ENCODE results near the gene NUDT15.
"Not testable (repeated sequence)": the region's sequence is repeated elsewhere in the genome, so short reads cannot be mapped to it uniquely, and the experiment has no call there.

Gene NUDT15

DNA sequence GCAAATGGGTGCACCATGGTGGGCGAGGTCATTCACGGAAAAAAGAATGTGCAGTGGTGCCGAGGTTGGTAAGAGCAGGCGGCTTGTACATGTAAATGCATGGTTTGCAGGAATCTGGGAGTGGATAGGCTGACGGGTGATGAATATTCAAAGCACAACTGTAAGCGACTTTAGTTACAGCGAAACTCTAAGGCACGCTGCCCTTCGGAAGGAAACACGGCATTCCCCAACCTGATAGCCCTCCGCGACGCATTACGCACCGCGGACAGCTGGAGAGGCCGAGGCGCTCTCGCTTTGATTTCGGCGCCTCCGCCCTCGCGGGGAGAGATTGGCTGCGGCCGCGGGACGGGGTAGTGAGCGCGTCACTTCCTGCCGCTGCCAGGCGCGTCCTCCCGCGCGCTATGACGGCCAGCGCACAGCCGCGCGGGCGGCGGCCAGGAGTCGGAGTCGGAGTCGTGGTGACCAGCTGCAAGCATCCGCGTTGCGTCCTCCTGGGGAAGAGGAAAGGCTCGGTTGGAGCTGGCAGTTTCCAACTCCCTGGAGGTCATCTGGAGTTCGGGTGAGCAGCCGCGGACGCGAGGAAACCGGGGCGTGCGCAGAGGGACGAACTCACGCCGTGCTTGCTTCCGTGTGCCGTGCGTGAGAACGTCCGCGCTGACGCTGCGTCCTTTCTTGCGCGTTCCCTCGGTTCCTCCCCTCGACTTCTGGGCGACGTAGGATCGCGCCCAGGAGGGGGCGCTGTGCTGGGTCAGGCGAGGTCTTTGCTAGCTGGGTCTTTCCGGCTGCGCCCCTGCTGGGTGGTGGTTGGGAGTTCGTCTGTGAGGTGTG is at the start of gene NUDT15:
NUDT15 (plus strand) TSS at position 381 of the 828 bp plus-strand sequence; CDS start at position 402, 21 bp downstream.
- FAIRE-seq, result peak; percentile 50

DNA sequence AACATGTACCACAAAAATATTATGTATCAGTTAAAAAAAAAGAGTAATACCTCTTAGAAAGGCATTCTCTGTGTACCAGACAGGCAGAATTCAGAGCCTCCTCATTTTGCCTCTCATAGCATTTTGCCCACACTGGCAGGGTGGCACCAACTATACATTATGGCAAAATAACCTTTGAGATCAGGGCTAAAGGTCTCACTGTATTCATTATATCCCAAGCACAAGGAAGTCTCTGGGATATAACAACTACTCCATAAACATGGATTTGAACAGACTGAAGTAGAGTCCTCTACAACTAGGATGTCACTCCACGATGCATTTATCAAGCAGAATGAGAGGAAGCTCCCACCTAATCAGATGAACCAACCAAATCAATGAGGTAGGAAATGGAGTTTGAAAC is 47.1 kb upstream of the NUDT15 start:
- FAIRE-seq, result no peak

DNA sequence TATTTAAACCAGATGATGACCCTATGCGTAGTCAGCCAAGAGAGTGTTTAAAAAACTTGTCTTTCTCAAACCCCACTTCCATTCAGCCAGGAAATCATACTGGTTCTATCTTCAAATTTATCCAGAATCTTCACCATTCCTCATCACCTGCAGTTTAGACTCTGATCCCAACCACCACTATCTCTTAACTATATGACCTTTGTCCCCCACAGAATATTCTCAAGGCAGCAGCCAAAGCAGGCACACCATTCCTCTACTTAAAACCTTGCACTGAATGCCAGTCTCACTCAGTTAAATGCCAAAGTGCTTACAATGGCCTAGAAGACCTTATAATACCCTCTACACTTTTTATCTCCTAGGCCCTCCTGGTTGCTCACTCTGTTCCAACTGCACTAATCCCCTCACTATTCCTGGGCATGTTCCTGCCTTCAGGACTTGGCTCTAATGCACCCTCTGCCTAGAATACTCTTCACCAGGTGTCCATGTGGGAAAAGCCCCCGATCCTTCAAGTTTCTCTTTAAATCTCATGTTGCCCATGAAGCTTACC is 46.5 kb upstream of the NUDT15 start:
- FAIRE-seq, result no peak

DNA sequence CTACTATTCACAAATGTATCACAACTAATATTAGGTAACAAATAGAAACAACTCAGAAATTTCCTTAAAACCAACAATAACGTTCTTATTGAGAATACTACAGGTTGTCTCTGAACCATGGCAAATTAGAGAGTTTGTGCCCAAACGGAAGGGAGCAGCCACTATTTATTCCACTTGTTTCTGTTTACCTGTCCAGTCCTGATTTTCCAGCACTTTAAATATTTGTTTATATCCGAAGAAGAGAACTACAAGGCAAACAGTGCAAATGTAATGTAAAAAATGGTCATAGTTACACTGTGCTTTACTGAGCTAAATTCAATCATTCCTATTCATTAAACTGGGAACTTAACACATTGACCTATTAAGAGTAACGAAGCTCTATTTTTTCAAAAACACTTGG is 45.7 kb upstream of the NUDT15 start:
- FAIRE-seq, result no peak

DNA sequence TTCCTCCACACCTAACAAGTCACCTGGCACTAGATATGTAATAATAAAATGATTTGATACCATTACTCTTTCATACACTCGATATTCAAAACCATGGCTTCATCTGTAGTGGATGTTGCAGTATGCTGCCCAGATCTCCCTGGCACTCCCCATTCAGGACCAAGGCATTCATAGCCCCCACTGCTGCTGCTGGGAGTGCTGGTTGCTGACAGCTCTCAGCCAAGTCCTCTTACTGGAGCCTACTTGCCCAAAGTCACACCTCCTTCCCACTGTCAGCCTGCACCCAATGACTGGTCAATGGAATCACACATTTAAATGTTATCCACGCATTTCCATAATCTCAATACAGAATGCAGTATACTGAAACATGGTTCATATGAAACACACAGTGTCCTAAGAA is 40.1 kb upstream of the NUDT15 start:
- FAIRE-seq, result no peak

DNA sequence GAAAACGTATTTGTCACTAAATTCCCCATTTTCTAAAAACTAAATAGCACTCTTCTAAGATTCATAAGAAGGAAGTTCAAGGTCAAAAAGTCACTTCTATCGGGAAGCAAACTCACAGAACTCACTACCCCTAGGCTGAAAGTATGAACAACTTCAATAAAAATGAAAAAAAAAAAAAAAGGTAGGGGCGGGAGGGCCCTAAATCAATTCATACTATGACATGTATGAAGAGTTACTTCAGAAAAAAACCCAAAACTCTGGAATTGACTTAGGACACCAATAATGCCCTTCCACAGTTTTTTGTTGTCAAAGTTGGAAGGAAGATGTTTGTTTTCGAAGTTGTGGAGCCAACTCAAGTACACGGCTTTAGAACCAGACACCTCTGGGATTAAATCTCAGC is 37.6 kb upstream of the NUDT15 start:
- FAIRE-seq, result no peak

DNA sequence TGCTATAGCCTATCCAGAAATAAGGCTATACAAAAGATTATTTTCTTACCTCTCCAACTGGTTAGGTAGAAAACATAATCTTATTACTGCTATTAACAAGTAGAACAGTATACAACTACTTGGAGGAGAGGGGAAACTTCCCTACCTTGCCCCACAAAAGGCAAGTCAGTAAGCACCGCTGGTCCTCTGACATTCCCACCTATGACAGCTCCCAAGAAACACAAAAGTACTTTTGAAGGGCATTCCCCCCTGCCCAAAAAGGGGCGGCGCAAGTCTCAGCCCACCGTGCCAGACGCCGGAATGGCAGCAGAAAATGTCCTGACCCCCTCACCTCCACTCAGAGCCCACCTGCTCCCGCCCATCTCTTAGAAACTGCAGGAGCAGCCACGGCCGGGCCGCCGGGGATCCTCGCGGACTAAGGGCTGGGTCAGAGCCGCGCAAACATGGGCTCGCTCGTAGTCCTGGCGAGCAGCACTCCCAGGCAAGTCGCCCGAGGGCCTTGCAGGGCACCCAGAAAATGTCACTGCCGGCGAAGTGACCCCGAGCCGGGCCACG is 36.9 kb upstream of the NUDT15 start:
- FAIRE-seq, result no peak

DNA sequence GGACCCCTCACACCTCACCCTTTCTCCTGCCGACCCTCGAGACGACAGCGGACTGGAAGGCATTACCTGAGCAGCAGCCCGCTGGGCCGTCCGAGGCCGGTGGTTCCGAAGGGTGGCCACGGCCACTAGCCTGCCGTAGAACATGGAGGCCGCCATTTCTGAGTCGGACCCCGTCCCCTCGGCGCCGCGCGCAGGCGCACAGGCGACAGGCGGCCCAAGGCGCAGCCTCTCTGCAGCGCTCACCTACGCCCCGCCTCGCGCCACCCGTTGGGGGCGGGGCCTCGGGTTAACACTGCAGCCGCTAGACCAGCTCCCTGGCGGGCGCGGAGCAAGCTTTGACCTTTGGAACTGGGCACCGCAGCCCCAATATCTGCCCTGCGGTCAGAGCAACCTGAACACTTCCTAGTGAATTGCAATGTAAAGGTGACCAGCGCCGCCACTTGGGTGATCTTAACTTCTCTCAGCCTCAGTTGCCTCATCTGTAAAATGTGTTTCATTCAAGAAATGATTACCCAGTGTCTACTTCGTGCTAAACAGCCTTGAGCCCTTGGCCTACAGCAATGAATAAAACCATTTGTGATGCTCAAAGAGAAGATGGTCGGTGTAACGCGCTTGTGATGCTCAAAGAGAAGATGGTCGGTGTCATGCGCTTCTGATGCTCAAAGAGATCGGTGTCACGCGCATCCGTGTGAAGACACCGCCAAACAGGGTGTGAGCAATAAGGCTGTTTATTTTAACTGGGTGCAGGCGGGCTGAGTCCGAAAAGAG is 36.2 kb upstream of the NUDT15 start, which contains the start of gene SUCLA2:
SUCLA2 (minus strand) TSS at position 160 of the 768 bp plus-strand sequence; CDS start at position 156, 4 bp downstream.
- no peak for FAIRE-seq

DNA sequence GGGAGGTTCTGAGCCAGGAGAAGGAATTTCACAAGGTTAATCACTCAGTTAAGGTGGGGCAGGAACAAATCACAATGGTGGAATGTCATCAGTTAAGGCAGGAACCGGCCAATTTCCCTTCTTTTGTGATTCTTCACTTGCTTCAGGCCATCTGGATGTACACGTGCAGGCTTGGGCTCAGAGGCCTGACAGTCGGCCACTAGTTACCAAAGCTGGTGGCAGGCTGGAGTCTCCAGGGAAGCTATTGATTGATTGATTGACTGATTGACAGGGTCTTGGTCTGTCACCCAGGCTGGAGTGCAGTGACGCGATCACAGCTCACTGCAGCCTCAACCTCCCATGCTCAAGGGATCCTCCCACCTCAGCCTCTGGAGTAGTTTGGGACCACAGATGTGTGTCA is 35.5 kb upstream of the NUDT15 start:
- FAIRE-seq, result not testable (repeated sequence)

DNA sequence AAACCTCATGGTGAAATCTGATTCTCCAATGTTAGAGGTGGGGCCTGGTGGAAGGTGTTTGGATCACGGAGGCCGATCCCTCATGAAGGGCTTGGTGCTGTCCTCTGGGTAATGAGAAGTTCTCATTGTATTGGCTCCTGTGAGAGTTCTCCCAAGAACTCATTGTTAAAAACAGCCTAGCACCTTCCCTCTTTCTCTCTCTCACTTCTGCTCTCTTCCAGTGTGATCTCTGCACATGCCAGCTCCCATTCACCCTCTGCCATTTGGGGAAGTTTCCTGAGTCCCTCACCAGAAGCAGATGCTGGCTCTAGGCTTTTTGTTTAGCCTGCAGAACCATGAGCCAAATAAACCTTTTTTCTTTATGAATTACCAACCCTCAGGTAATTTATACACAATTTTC is 33.3 kb upstream of the NUDT15 start:
- no peak for FAIRE-seq

DNA sequence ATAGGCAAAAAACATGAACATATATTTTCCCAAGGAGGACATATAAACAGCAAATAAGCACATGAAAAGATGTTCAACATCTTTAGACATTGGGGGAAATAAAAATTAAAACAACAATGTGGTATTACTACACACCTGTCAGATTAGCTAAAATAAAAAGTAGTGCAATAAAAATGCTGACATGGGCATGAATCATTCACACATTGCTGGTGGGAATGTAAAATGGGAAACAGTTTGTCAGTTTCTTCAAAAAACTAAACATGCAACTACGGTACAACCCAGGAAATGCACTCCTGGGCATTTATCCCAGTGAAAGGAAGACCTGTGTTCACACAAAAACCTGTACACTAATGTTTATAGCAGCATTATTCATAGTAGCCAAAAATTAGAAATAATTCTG is 31.1 kb upstream of the NUDT15 start:
- FAIRE-seq, result no peak

DNA sequence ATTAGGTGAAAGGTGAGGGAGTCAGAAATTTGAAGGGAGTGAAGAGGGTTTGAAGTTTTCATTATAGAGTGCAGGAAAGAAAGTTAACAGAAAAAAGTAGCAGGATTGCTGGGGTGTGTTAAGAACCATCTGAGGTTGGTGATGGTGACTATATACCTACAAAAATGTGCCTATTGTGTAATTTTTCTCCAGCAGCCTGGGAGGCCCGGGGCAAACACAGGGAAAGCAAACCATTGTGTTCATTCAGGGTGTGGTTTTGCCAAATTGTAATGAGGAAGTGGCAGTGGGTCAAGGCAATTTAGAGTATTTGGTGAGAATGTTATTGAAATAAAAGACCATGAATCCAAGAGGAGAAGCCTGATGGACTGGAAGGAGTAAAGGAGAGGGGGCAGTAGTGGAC is 28.2 kb upstream of the NUDT15 start:
- FAIRE-seq, result no peak

DNA sequence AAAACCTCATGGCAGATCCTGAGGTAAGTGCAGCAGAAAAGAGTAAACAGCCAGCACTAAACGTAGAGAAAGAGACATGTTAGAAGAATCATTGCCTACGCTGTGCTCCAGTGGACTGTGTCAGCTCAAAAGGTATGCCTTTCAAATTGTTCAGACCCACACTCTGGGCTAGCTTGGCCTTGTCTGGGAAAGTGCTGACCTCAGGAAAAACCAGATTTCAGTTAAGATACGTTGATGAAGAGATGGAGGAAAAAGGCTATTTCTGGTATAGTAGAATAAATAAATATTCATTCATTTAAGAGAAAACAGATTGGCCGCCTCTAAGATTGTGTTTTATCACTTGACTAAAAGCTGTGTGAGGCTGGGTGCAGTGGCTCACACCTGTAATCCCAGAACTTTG is 26.8 kb upstream of the NUDT15 start:
- no peak for FAIRE-seq

DNA sequence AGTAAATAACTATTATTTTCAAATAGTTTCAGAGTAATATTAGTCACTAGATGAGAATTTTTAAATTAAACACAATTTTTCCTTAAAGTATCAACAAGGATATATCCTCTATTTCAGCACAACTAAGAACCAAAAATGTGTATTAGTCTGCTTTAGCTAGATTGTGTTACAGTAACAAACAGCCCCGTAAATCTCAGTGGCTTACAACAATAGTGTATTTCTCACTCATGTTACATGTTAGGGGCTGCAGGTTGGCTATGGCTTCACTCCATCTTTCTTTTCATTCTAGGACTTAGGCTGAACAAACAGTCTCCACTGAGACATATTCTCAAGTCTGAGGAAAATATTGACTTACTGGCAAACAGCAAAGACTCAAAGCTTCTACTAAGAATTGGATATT is 24.9 kb upstream of the NUDT15 start:
- FAIRE-seq, result no peak

DNA sequence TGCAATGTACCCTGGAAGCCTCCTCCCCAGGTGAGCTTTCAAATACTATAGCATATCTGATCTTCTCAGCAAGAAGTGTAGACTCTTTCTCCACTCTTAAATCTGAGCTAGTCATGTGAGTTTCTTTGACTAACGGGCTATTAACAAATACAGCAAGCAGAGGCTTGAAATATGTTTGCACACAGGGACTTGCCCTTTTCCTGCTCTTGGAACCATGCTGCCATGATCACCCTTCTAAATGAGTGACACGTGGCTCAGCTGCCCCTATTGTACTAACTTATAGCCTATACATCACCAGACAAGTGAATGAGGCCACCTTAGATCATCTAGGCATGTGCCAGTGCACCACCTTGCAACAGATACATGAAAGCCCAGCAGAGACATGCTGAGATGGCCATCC is 23.2 kb upstream of the NUDT15 start:
- no peak for FAIRE-seq

DNA sequence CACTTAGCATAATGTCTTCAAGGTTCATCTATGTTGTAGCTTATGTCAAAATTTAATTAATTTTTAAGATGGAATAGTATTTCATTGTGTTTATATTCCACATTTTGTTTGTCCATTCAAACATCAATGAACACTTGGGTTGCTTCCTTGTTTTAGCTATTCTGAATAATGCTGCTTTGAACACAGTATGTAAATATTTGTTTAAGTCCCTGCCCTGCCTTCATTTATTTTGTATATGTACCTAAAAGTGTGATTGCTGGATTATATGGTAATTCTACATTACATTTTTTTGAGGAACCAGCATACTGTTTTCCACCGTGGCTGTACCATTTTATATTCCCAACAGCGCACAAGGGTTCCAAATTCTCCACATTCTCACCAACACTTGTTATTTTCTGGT is 18.9 kb upstream of the NUDT15 start:
- no peak for FAIRE-seq

DNA sequence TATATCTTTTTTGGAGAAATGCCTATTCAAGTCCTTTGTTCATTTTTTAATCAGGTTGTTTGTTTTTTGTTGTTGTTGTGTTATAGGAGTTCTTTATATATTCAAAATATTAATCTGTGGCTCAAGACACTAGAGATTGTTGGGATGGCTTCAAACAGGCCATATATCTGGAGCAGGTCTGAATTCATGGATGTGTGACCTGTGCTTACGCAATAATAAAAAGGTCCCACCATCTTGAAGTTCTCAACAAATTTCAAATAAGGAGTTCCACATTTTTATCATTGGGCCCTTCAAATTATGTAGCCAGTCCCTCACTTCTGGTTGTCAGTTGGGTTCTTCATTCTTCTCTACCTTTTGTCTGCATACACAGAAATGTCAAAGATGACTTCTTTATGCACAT is 17.7 kb upstream of the NUDT15 start:
- no peak for FAIRE-seq

DNA sequence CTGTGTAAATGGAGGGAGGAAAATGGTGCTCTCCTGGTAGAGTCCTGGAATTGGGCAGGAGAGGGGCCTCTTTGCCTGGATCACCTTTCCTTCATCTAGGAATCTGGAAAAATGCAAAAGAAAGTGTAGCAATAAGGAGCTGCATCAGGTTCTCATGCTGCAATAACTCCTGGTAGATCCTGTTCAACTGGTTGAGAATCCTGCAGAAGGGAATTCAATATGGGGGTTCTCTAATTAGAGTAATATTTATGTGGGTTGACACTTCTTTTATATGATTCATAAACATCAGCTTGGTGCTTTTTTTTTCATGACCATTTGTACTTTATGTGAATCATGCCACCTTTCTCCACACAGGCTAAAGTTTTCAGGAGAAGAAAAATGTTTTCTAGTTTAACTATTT is 9.5 kb upstream of the NUDT15 start:
- no peak for FAIRE-seq

DNA sequence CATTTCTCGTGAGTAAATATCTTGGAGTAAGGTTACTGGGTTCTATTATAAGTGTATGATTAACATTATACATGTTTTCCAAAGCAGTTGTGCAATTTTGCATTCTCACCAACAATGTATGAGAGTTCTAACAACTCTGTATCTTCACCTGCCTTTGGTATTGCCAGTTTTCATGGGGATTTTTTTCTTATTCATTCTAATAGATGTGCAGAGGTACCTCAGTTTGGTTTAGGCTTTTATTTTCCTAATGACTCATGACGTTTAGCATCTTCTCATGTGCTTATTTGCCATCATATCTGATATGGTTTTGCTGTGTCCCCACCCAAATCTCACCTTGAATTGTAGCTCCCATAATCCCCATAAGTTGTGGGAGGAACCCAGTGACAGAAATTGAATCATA is 7.7 kb upstream of the NUDT15 start:
- FAIRE-seq, result no peak

DNA sequence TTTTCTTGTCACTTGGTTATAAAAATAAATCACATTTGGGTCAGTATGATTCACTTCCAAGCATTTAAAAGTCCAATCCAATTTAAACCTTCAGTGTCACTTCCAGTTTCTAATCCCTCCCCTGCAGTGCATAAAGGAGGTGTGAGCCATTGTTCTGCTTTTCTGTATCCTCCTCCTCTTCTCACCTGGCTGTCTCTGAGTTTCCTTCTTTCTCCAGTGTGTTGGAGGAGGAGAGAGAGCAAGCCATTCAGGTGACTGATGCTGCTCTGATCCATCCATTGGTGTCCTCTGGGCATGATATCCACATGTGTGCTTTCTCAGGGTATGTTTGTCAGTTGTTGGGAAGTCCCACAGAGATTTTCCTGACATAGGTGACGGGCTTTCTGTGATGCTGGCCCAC is 1.2 kb downstream of the NUDT15 start:
- FAIRE-seq, result no peak

DNA sequence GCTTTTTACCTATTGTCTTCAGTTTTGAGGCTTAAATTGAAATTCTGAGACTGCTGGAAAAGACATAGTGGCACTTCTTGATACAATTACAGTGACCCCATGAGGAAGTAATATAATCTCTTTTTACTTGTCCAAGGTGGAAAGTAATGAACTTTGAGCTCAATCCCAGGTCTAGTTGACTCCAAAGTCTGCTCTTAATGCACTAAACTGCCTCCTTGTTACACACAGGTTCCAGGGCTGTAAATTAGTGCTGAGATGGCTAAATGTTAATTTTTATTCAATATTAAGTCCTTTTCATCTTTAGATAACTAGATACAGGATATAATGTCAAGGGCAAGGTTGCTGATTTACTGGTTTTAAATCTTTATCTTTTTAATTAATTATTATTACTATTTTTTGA is 2.5 kb downstream of the NUDT15 start:
- FAIRE-seq, result no peak

DNA sequence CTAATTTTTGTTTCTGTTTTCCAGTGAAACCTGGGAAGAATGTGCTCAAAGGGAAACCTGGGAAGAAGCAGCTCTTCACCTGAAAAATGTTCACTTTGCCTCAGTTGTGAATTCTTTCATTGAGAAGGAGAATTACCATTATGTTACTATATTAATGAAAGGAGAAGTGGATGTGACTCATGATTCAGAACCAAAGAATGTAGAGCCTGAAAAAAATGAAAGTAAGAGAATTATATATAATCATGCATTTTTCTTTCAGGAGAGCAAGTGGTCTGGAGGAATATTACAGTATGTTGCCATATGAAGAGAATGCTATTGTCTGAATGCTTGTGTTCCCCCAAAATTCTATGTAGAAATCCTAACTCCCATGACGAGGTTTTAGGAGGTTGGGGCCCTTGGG is 3.4 kb downstream of the NUDT15 start:
- FAIRE-seq, result no peak

DNA sequence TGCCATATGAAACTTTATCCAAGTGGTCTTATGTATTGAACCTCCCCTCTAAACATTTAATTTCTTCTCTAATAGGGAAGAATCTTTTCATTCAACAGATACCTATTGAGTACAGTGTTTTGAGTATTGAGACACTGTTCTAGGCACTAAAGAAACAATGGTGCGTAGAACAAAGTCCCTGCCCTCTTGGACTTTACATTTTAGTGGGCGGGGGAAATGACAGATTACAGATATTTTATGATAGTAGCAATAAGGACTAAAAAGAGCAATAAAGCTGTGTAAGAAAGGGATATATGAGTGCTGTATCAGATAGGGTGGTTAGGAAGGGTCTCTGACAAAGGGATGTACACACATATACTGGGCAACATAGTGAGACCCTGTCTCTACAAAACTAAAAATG is 5.4 kb downstream of the NUDT15 start:
- FAIRE-seq, result no peak

Data from endometrium (tissue), 2 donors.